A549 (cell line): ENCODE data around the gene ZNF775. TPM values are rescaled to one million over a fixed set of nuclear protein-coding genes. Genes with fewer than 3 reads are reported as not detected.

Experiments used
- ATAC-seq, 2 experiments: fragments of 200-7000 bp in 1 of 2; fragments of >200 bp in 1 of 2; cut with Nextera tagmentation in 1 of 2; cut with Tn5 transposase in 1 of 2; 3 replicates each; pipeline versions ENCODE4 v1.8.0 to v1.9.1; 2018 to 2020; ENCODE audit warnings: mild to moderate bottlenecking in 1 of 2, moderate library complexity in 1 of 2
- CTCF ChIA-PET: fragments of 300-600 bp; sonication (Branson Sonifier 250); formaldehyde crosslinking; extraction: SDS; loops from one replicate; lab custom pipeline; 2021; ENCODE audit warnings: antibody characterized with exemption, inconsistent platforms; lab: Yijun Ruan, JAX
- POLR2A ChIA-PET: fragments of 350-600 bp; formaldehyde crosslinking; extraction: SDS; loops from one replicate; lab custom pipeline; 2021; ENCODE audit warnings: antibody characterized with exemption, inconsistent platforms; lab: Yijun Ruan, JAX
- DNase-seq, 2 experiments: peaks; one replicate each; pipeline versions ENCODE4 v3.0.0 to v3.0.0-alpha.2; 2011 to 2016; ENCODE audit warnings: low read depth in 1 of 2, low spot score in 1 of 2
- FAIRE-seq: peaks from 2 replicates; lab custom pipeline; 2011; peaks lifted over from hg19 to GRCh38; lab: Jason Lieb, UNC
- H3K27ac ChIP-seq, 2 experiments: fragments of >200 bp; sonication (Bioruptor Twin); formaldehyde crosslinking; 3 replicates each; pipeline ENCODE4 v1.5.1; 2016 to 2017
- H3K4me1 ChIP-seq: fragments of >200 bp; sonication (Bioruptor Twin); formaldehyde crosslinking; 3 replicates; pipeline ENCODE4 v1.6.1; 2016
- H3K4me2 ChIP-seq: fragments of >200 bp; sonication (Bioruptor Twin); formaldehyde crosslinking; 3 replicates; pipeline ENCODE4 v1.6.1; 2016
- H3K4me3 ChIP-seq: fragments of >200 bp; sonication (Bioruptor Twin); formaldehyde crosslinking; 3 replicates; pipeline ENCODE4 v1.5.1; 2016
- H3K9me3 ChIP-seq: fragments of >200 bp; sonication (Bioruptor Twin); formaldehyde crosslinking; 3 replicates; pipeline ENCODE4 v1.6.1; 2016
- BHLHE40 ChIP-seq: IDR thresholded peaks from 2 replicates; pipeline ENCODE4 v1.6.1; 2012; ENCODE audit warnings: low read depth, low read length, inconsistent platforms
- CEBPB ChIP-seq, 2 experiments: fragments of >200 bp in 1 of 2; sonication (Bioruptor Twin) in 1 of 2; formaldehyde crosslinking in 1 of 2; IDR thresholded peaks; 2 replicates each; pipeline ENCODE4 v1.6.1; 2012 to 2016
- CHD2 ChIP-seq: fragments of 150-350 bp; IDR thresholded peaks from 2 replicates; pipeline ENCODE4 v1.6.1; 2014; ENCODE audit warnings: low read length; ENCODE audit not compliant: partially characterized antibody
- EHMT2 ChIP-seq: fragments of 200-600 bp; sonication (generic); IDR thresholded peaks from 2 replicates; pipeline ENCODE4 v1.6.1; 2016; ENCODE audit warnings: antibody characterized with exemption, low read depth, mild to moderate bottlenecking, moderate library complexity
- EP300 ChIP-seq, 2 experiments: fragments of >200 bp; sonication (Bioruptor Twin); formaldehyde crosslinking; IDR thresholded peaks; 2 replicates in 1 of 2; 3 replicates in 1 of 2; pipeline ENCODE4 v1.6.1; 2016 to 2017
- FOSL2 ChIP-seq, 2 experiments: fragments of 450-650 bp in 1 of 2; fragments of >200 bp in 1 of 2; sonication (Bioruptor Twin) in 1 of 2; formaldehyde crosslinking; IDR thresholded peaks; 2 replicates each; pipeline versions ENCODE4 v1.5.0 to v1.6.1; 2016 to 2020; ENCODE audit warnings: mild to moderate bottlenecking in 1 of 2, moderate library complexity in 1 of 2
- HEYL ChIP-seq: fragments of 250-450 bp; sonication (Bioruptor Pico); IDR thresholded peaks from 2 replicates; pipeline ENCODE4 v1.8.0; 2021; ENCODE audit warnings: mild to moderate bottlenecking, moderate library complexity
- JUNB ChIP-seq: fragments of >200 bp; sonication (Bioruptor Twin); formaldehyde crosslinking; IDR thresholded peaks from 2 replicates; pipeline ENCODE4 v1.6.1; 2016
- KDM5A ChIP-seq: fragments of 200-600 bp; sonication (generic); IDR thresholded peaks from 2 replicates; pipeline ENCODE4 v1.6.1; 2016; ENCODE audit warnings: antibody characterized with exemption, mild to moderate bottlenecking
- MAFK ChIP-seq: fragments of 450-650 bp; IDR thresholded peaks from 2 replicates; pipeline ENCODE4 v1.6.1; 2014; ENCODE audit not compliant: partially characterized antibody
- MYC ChIP-seq: IDR thresholded peaks from 2 replicates; pipeline ENCODE4 v1.6.1; 2012; ENCODE audit warnings: mild to moderate bottlenecking, inconsistent platforms, low read length, improper control_type of control experiment, borderline replicate concordance
- PHF8 ChIP-seq: fragments of 200-600 bp; sonication (generic); IDR thresholded peaks from 2 replicates; pipeline ENCODE4 v1.6.1; 2016; ENCODE audit warnings: low read depth, mild to moderate bottlenecking, antibody characterized with exemption, moderate library complexity, borderline replicate concordance
- POLR2A ChIP-seq: IDR thresholded peaks from 2 replicates; pipeline ENCODE4 v1.6.1; 2012; ENCODE audit warnings: mild to moderate bottlenecking, low read length
- RARB ChIP-seq: fragments of 250-450 bp; sonication (Bioruptor Pico); IDR thresholded peaks from 2 replicates; pipeline ENCODE4 v1.8.0; 2021; ENCODE audit warnings: mild to moderate bottlenecking, moderate library complexity
- SREBF2 ChIP-seq: fragments of 450-650 bp; IDR thresholded peaks from 2 replicates; pipeline ENCODE4 v1.6.1; 2014; ENCODE audit warnings: mild to moderate bottlenecking, moderate library complexity
- TFCP2L1 ChIP-seq: fragments of 250-450 bp; sonication (Bioruptor Pico); IDR thresholded peaks from 2 replicates; pipeline ENCODE4 v1.5.0; 2021; ENCODE audit warnings: mild to moderate bottlenecking
- ZC3H11A ChIP-seq: fragments of 450-650 bp; IDR thresholded peaks from 2 replicates; pipeline ENCODE4 v1.6.1; 2014; ENCODE audit warnings: antibody characterized with exemption, mild to moderate bottlenecking
- ZFP36 ChIP-seq: fragments of 450-650 bp; IDR thresholded peaks from 2 replicates; pipeline ENCODE4 v1.6.1; 2014; ENCODE audit warnings: borderline replicate concordance; ENCODE audit not compliant: partially characterized antibody
- WGBS: methylation state at CpG from one replicate; pipeline ENCODE4 v1.1.6; 2017; ENCODE audit errors: missing lambda C conversion rate; 5-methylcytosine and 5-hydroxymethylcytosine counted together
- polyA plus RNA-seq, 4 experiments: library from polyadenylated mRNA; depleted of rRNA in 3 of 4; stranded (reverse); fragments of >200 nt; fragmentation: RNase III in 1 of 4; extraction: RNeasy Plus Mini Kit Qiagen cat#74134 plus additional on column Dnase treatment in 1 of 4; gene quantifications; 2 replicates in 3 of 4; 3 replicates in 1 of 4; pipeline ENCODE4 v1.2.3, GENCODE V29; 2011 to 2017
- TF ChIP-seq, protein P1 (sequence below): fragments of 450-650 bp; IDR thresholded peaks from 2 replicates; pipeline ENCODE4 v1.6.1; 2014; ENCODE audit warnings: antibody characterized with exemption
- TF ChIP-seq, protein P2 (sequence below): IDR thresholded peaks from 2 replicates; pipeline ENCODE4 v1.6.1; 2012
- TF ChIP-seq, protein P3 (sequence below): fragments of 200-600 bp; sonication (generic); IDR thresholded peaks from 2 replicates; pipeline ENCODE4 v1.6.1; 2016; ENCODE audit warnings: antibody characterized with exemption, mild to moderate bottlenecking, moderate library complexity
- TF ChIP-seq, protein P4 (sequence below): fragments of >200 bp; sonication (Bioruptor Twin); formaldehyde crosslinking; IDR thresholded peaks from 2 replicates; pipeline ENCODE4 v1.6.1; 2016

The ZNF775 gene
- polyA plus RNA-seq, 2 of the 4 experiments (the other 2 are of a cell fraction) = 1.7 to 5.4 TPM

DNA sequence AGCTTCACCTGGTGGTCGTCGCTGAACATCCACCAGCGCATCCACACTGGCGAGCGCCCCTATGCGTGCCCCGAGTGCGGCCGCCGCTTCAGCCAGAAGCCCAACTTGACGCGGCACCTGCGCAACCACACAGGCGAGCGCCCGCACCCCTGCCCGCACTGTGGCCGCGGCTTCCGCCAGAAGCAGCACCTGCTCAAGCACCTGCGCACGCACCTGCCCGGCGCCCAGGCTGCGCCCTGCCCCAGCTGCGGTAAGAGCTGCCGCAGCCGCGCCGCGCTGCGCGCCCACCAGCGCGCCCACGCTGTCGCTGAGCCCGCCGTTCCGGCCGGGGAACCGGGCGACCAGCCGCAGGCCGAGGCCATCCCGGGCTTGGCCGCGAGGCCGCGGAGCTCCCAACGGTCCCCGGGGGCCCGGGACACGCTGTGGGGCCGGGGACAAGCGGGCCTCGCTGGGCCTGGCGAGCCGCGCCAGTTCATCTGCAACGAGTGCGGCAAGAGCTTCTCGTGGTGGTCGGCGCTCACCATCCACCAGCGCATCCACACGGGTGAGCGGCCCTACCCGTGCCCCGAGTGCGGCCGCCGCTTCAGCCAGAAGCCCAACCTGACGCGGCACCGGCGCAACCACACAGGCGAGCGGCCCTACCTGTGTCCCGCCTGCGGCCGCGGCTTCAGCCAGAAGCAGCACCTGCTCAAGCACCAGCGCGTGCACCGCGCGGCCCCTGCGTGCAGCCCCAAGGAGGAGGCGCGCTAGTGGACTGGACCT lies 18.4 kb downstream of the ZNF775 start:
- DNase-seq (no peak), FAIRE-seq (no peak), ATAC-seq (no peak)
- no peak overlapping the region for H3K4me3 ChIP-seq
- ChIA-PET CTCF (interaction anchor here (1.1 kb wide), 1 partner anchor 8 kb away, joined by 5 read pairs; a partner anchor contains a TSS), POLR2A (no interaction called here)
- TF ChIP-seq MYC = no peak
- TF ChIP-seq, protein P1, sequence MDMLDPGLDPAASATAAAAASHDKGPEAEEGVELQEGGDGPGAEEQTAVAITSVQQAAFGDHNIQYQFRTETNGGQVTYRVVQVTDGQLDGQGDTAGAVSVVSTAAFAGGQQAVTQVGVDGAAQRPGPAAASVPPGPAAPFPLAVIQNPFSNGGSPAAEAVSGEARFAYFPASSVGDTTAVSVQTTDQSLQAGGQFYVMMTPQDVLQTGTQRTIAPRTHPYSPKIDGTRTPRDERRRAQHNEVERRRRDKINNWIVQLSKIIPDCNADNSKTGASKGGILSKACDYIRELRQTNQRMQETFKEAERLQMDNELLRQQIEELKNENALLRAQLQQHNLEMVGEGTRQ = no peak
- TF ChIP-seq ZC3H11A = no peak
- no peak for TF ChIP-seq EHMT2
- TF ChIP-seq POLR2A = no peak
- TF ChIP-seq CEBPB (IDR thresholded peaks at IDR 0.05) = no peak
- no peak for TF ChIP-seq RARB (CRISPR knock-in tag)
- H3K9me3 ChIP-seq = no peaks in the 10 kb centered on the region
- H3K4me1 ChIP-seq = peaks cover 19% of the 10 kb centered on the region
- no peak overlapping the region for H3K4me2 ChIP-seq
- WGBS = 95% methylated on average over 64 of the region's 91 CpGs
- H3K27ac ChIP-seq = no peak overlapping the region

DNA sequence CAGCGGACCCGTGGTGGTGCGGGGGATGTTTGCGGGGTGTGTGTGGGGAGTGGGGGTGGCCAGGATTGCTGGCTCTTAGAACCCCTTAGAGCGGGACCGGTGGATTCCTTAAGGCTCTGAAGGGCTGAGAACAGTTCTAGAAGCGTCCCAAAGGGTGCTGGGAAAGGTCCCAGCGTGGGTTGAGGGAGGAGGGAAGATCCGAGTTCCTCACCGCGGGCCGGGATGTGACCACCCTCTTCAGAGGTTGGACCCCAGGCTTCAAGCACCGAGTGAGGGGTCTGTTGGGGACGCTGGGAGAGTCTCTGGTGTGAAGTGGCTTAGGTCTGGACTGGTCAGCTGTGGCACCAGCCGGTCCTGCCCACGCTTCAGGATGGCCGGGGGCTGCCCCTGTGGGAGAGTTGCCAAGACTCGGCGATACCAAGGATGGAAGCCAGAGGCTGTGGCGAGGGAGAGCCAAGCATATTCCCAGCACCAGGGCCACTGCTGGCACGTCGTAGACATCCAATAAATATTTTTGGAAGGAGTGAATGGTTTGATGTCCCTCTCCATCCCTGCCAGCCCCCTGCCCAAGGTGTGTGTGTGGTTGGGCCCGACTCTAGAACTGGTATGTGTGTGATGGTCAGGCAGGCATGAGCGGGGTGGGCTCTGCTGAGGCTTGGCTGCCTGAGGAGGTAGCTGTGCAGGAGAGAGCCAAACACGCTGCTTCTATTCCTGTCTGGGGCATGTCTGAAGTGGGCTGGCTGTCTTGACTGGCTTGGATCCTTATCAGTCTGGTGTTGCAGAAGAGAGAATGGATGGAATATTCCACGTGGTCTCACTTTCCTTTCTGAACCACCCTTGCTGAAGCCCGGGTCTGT lies 19.2 kb downstream of the ZNF775 start:
- no peak for DNase-seq
- TF ChIP-seq JUNB = no peak
- TF ChIP-seq PHF8 = no peak
- TF ChIP-seq HEYL = no peak
- Histone ChIP-seq H3K4me2 (no peak overlapping the region), H3K4me3 (no peak overlapping the region), H3K4me1 (peaks cover 23% of the 10 kb centered on the region), H3K9me3 (no peaks in the 10 kb centered on the region), H3K27ac (no peak overlapping the region)
- ATAC-seq = no peak
- 87% methylated on average over 24 of the region's 27 CpGs for WGBS
- POLR2A ChIA-PET = no interaction called here
- CTCF ChIA-PET = interaction anchor here (1.1 kb wide), 1 partner anchor 23 kb away, joined by 4 read pairs; no protein-coding TSS in a partner anchor
- no peak for FAIRE-seq

DNA sequence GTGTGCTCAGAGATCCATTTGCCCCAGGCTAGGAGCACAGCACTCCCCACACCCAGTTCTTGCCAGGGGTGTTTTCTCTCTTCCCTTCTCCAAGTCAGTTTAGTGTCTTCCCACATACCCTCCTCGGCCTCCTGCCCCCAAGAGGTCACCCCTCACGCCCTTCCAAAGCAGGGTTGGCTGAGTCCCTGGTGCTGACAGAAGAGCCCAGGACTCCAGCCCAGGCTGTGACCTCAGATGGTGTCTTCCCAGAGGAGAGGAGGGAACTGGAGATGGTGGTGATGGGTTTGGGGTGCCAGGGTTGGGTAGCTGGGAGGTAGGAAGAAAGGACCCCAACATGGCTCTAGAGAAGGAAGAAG lies 19.8 kb downstream of the ZNF775 start:
- H3K4me1 ChIP-seq = peaks cover 29% of the 10 kb centered on the region
- H3K4me3 ChIP-seq = no peak overlapping the region
- POLR2A ChIA-PET = no interaction called here
- H3K4me2 ChIP-seq = no peak overlapping the region
- CTCF ChIA-PET = interaction anchor here (1.1 kb wide), 1 partner anchor 23 kb away, joined by 4 read pairs; no protein-coding TSS in a partner anchor
- H3K27ac ChIP-seq = peak overlapping the region in 1 of 2 experiments; percentile 38; a peak in 1 of 6 replicates
- FAIRE-seq = no peak
- TF ChIP-seq MAFK (no peak), MYC (no peak), CHD2 (no peak), TFCP2L1 (no peak)
- TF ChIP-seq, protein P2, sequence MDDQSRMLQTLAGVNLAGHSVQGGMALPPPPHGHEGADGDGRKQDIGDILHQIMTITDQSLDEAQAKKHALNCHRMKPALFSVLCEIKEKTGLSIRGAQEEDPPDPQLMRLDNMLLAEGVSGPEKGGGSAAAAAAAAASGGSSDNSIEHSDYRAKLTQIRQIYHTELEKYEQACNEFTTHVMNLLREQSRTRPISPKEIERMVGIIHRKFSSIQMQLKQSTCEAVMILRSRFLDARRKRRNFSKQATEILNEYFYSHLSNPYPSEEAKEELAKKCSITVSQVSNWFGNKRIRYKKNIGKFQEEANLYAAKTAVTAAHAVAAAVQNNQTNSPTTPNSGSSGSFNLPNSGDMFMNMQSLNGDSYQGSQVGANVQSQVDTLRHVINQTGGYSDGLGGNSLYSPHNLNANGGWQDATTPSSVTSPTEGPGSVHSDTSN = no peak
- ATAC-seq = no peak
- no peak for DNase-seq
- 61% methylated on average over 2 of the region's 2 CpGs for WGBS
- no peaks in the 10 kb centered on the region for H3K9me3 ChIP-seq

DNA sequence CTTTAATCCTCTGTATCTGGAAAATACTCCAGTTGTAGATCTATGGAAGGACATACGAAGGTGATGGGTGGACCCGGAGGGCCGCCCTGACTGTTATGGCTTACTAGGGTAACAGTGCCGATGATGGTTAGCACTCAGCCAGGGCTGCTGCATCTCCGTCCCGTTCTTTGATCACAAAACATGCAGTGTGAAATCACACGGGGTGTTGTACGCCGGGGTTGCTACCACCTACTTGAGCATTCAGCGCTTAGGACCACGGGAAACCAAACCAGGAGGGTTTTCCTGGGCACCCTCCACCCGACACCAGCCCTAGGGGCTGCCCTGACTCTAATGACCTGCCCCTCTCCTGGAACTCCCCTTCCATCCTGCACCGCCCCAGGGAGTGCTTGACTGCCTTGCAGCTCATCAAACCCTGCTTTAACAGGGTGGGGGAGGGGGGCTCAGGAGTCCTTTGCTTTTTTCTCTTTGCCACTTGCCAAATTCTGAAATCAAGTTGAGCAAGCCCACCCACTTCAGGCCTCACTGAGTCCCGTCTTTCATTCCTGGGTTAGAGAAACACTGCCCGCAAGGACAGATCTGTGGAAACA lies 20.4 kb downstream of the ZNF775 start:
- no peak for DNase-seq
- Histone ChIP-seq H3K9me3 (no peaks in the 10 kb centered on the region), H3K4me2 (peak overlapping the region; percentile 43), H3K4me1 (peaks cover 34% of the 10 kb centered on the region), H3K27ac (peak overlapping the region; percentile 14 to 69; a peak in 3 of 6 replicates), H3K4me3 (no peak overlapping the region)
- FAIRE-seq = no peak
- WGBS = 80% methylated on average over 15 of the region's 15 CpGs
- ChIA-PET POLR2A (interaction anchor here (1.3 kb wide), 1 partner anchor 30 kb away, joined by 4 read pairs; no protein-coding TSS in a partner anchor), CTCF (interaction anchor here (0.7 to 1.8 kb wide), 4 partner anchors 11 to 575 kb away, joined by 3 to 6 read pairs (median 4); partner anchors contain the start of gene REPIN1)
- ATAC-seq = peak in 1 of 2 experiments; percentile 9; a peak in 1 of 6 replicates
- TF ChIP-seq BHLHE40 = no peak
- TF ChIP-seq EP300 (IDR thresholded peaks at IDR 0.05) = no peak
- no peak for TF ChIP-seq JUNB
- TF ChIP-seq, protein P3, sequence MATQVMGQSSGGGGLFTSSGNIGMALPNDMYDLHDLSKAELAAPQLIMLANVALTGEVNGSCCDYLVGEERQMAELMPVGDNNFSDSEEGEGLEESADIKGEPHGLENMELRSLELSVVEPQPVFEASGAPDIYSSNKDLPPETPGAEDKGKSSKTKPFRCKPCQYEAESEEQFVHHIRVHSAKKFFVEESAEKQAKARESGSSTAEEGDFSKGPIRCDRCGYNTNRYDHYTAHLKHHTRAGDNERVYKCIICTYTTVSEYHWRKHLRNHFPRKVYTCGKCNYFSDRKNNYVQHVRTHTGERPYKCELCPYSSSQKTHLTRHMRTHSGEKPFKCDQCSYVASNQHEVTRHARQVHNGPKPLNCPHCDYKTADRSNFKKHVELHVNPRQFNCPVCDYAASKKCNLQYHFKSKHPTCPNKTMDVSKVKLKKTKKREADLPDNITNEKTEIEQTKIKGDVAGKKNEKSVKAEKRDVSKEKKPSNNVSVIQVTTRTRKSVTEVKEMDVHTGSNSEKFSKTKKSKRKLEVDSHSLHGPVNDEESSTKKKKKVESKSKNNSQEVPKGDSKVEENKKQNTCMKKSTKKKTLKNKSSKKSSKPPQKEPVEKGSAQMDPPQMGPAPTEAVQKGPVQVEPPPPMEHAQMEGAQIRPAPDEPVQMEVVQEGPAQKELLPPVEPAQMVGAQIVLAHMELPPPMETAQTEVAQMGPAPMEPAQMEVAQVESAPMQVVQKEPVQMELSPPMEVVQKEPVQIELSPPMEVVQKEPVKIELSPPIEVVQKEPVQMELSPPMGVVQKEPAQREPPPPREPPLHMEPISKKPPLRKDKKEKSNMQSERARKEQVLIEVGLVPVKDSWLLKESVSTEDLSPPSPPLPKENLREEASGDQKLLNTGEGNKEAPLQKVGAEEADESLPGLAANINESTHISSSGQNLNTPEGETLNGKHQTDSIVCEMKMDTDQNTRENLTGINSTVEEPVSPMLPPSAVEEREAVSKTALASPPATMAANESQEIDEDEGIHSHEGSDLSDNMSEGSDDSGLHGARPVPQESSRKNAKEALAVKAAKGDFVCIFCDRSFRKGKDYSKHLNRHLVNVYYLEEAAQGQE = no peak
- no peak for TF ChIP-seq FOSL2 (IDR thresholded peaks at IDR 0.05)
- TF ChIP-seq FOSL2 (CRISPR knock-in tag; IDR thresholded peaks at IDR 0.05) = no peak
- TF ChIP-seq, protein P4, sequence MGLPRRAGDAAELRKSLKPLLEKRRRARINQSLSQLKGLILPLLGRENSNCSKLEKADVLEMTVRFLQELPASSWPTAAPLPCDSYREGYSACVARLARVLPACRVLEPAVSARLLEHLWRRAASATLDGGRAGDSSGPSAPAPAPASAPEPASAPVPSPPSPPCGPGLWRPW = no peak
- no peak for TF ChIP-seq KDM5A
- no peak for TF ChIP-seq SREBF2
- TF ChIP-seq ZFP36 = no peak
